PC-3 (cell line): ENCODE data around the gene CORO2B. TPM values are rescaled to one million over a fixed set of nuclear protein-coding genes. Genes with fewer than 3 reads are reported as not detected.

Experiments
- ATAC-seq: fragments of 200-7000 bp; cut with Tn5 transposase; 2 replicates; pipeline ENCODE4 v1.9.1; 2020; ENCODE audit warnings: mild to moderate bottlenecking, moderate library complexity
- BruUV-seq: library from RNA; stranded (reverse); fragments of 400-500 nt; replicated peaks from 2 replicates; lab custom pipeline; 2021; lab: Mats Ljungman, UMichigan
- CTCF ChIA-PET: fragments of 300-600 bp; sonication (Branson Sonifier 250); formaldehyde crosslinking; loops from one replicate; lab custom pipeline; 2022; ENCODE audit warnings: antibody characterized with exemption; lab: Charles Lee
- POLR2A ChIA-PET: fragments of 300-600 bp; sonication (Branson Sonifier 250); formaldehyde crosslinking; loops from one replicate; lab custom pipeline; 2022; ENCODE audit warnings: antibody characterized with exemption; ENCODE audit not compliant: unreplicated experiment; lab: Charles Lee
- DNase-seq: peaks from one replicate; pipeline ENCODE4 v3.0.0-alpha.2; 2015
- H2AFZ ChIP-seq: fragments of 300-600 bp; sonication (generic); 2 replicates; pipeline ENCODE4 v1.6.0; 2016; ENCODE audit warnings: antibody characterized with exemption, low read length
- H3F3A ChIP-seq: fragments of 300-600 bp; sonication (generic); one replicate; pipeline ENCODE4 v1.6.0; 2017; ENCODE audit warnings: antibody characterized with exemption, low read length, control low read depth, mild to moderate bottlenecking; ENCODE audit not compliant: unreplicated experiment
- H3K27ac ChIP-seq: fragments of 300-600 bp; sonication (generic); 2 replicates; pipeline ENCODE4 v1.5.1; 2016; ENCODE audit warnings: mild to moderate bottlenecking, low read length
- H3K27me3 ChIP-seq: fragments of 300-600 bp; sonication (generic); 2 replicates; pipeline ENCODE4 v1.6.1; 2016; ENCODE audit warnings: low read length, mixed read lengths
- H3K36me3 ChIP-seq: fragments of 300-600 bp; sonication (generic); 2 replicates; pipeline ENCODE4 v1.6.1; 2016; ENCODE audit warnings: low read depth, mixed run types, low read length, mixed read lengths
- H3K4me1 ChIP-seq: fragments of 300-600 bp; sonication (generic); 2 replicates; pipeline ENCODE4 v1.5.1; 2016; ENCODE audit warnings: low read length; ENCODE audit not compliant: insufficient read depth
- H3K4me2 ChIP-seq: fragments of 300-600 bp; sonication (generic); 2 replicates; pipeline ENCODE4 v1.6.0; 2016; ENCODE audit warnings: low read length
- H3K4me3 ChIP-seq: fragments of 300-600 bp; sonication (generic); 2 replicates; pipeline ENCODE4 v1.5.1; 2016; ENCODE audit warnings: mild to moderate bottlenecking, low read length, mixed read lengths
- H3K79me2 ChIP-seq: fragments of 300-600 bp; sonication (generic); 2 replicates; pipeline ENCODE4 v1.6.1; 2017; ENCODE audit warnings: low read length, mixed read lengths
- H3K9ac ChIP-seq: fragments of 300-600 bp; sonication (generic); 2 replicates; pipeline ENCODE4 v1.6.0; 2016; ENCODE audit warnings: mild to moderate bottlenecking, low read length
- H3K9me2 ChIP-seq: fragments of 300-600 bp; sonication (generic); replicated peaks from 2 replicates; pipeline ENCODE4 v1.6.1; 2016; ENCODE audit warnings: mixed run types, low read length, mixed read lengths
- H3K9me3 ChIP-seq: fragments of 300-600 bp; sonication (generic); 2 replicates; pipeline ENCODE4 v1.6.1; 2016; ENCODE audit warnings: low read length, mixed read lengths
- H4K20me1 ChIP-seq: fragments of 300-600 bp; sonication (generic); 2 replicates; pipeline ENCODE4 v1.6.1; 2016; ENCODE audit warnings: low read length, mixed read lengths
- CTCF ChIP-seq: fragments of 300-600 bp; sonication (generic); conservative IDR thresholded peaks from 2 replicates; pipeline ENCODE4 v1.5.1; 2017; ENCODE audit warnings: antibody characterized with exemption, low read depth, mild to moderate bottlenecking, low read length
- EZH2 ChIP-seq: fragments of 300-600 bp; sonication (generic); IDR thresholded peaks from one replicate; pipeline ENCODE4 v1.6.1; 2017; ENCODE audit warnings: antibody characterized with exemption, mild to moderate bottlenecking, low read length; ENCODE audit not compliant: unreplicated experiment
- EZH2phosphoT487 ChIP-seq: fragments of 300-600 bp; sonication (generic); IDR thresholded peaks from 2 replicates; pipeline ENCODE4 v1.6.1; 2018; ENCODE audit warnings: mild to moderate bottlenecking, antibody characterized with exemption, low read length, borderline replicate concordance
- intact Hi-C: fragments of 100-400 bp; cut with micrococcal nuclease; formaldehyde crosslinking; loops from 2 replicates; pipeline ENCODE4 v1.9.0; 2023
- total RNA-seq: library from RNA; depleted of rRNA; stranded (reverse); fragments of >200 nt; gene quantifications from 2 replicates; pipeline ENCODE4 v1.2.3, GENCODE V29; 2014

The CORO2B gene
- total RNA-seq, 1 experiment from 2014 or later, result 0.66 TPM

- Histone ChIP-seq H3K27me3 (0 out of 2 replicates have a peak, but pooled peaks cover 9% of the 10 kb centered on the region), H3K9me2 (no peaks in the 10 kb centered on the region), H4K20me1 (no peaks in the 10 kb centered on the region), H3K4me1 (no peaks in the 10 kb centered on the region), H3K4me3 (no peak overlapping the region), H3K27ac (no peak overlapping the region), H3F3A (no peaks in the 10 kb centered on the region), H3K9me3 (no peaks in the 10 kb centered on the region), H2AFZ (no peak overlapping the region), H3K36me3 (no peaks in the 10 kb centered on the region), H3K9ac (no peak overlapping the region), H3K79me2 (no peaks in the 10 kb centered on the region), H3K4me2 (no peak overlapping the region)
- no TSS peak for BruUV-seq
- ChIA-PET POLR2A (no interaction called here), CTCF (no interaction called here)
- no peak for TF ChIP-seq EZH2
- TF ChIP-seq EZH2phosphoT487, result no peak
- no peak for TF ChIP-seq CTCF
- no peak for DNase-seq
- intact Hi-C loops, result loop anchor here (5.0 kb wide), 1 partner anchor 258 kb away; no protein-coding TSS in a partner anchor
- ATAC-seq, result no peak
Measured at GRCh38 chr15:68565234-68565633, 13.6 kb upstream of the CORO2B start.

- TF ChIP-seq CTCF, result no peak
- no peak for TF ChIP-seq EZH2
- no peak for TF ChIP-seq EZH2phosphoT487
Measured at GRCh38 chr15:68565726-68566125, 13.1 kb upstream of the CORO2B start.

GRCh38 chr15:68566377-68566954 lies 12.3 kb upstream of the CORO2B start:
- no peak overlapping the region for H3K9ac ChIP-seq
- H3K79me2 ChIP-seq, result no peaks in the 10 kb centered on the region
- no peak for DNase-seq
- H3K9me2 ChIP-seq, result no peaks in the 10 kb centered on the region
- no peaks in the 10 kb centered on the region for H3K9me3 ChIP-seq
- POLR2A ChIA-PET, result no interaction called here
- 0 out of 2 replicates have a peak, but pooled peaks cover 9% of the 10 kb centered on the region for H3K27me3 ChIP-seq
- H3K27ac ChIP-seq, result no peak overlapping the region
- TF ChIP-seq EZH2phosphoT487, result no peak
- TF ChIP-seq EZH2, result no peak
- no peak for TF ChIP-seq CTCF
- intact Hi-C loops, result loop anchor here (5.0 kb wide), 1 partner anchor 259 kb away; no protein-coding TSS in a partner anchor
- H3F3A ChIP-seq, result no peaks in the 10 kb centered on the region
- H3K4me1 ChIP-seq, result no peaks in the 10 kb centered on the region
- CTCF ChIA-PET, result no interaction called here
- no peak for ATAC-seq
- no TSS peak for BruUV-seq
- H2AFZ ChIP-seq, result no peak overlapping the region
- no peak overlapping the region for H3K4me2 ChIP-seq
- H3K4me3 ChIP-seq, result no peak overlapping the region
- H3K36me3 ChIP-seq, result no peaks in the 10 kb centered on the region
- no peaks in the 10 kb centered on the region for H4K20me1 ChIP-seq

More at GRCh38 chr15:68565726-68566125, 13.1 kb upstream of the CORO2B start:
- Histone ChIP-seq H3K4me1 (no peaks in the 10 kb centered on the region), H3K36me3 (no peaks in the 10 kb centered on the region), H3K9me2 (no peaks in the 10 kb centered on the region), H3K4me3 (no peak overlapping the region), H3K4me2 (no peak overlapping the region), H3F3A (no peaks in the 10 kb centered on the region), H4K20me1 (no peaks in the 10 kb centered on the region), H3K9me3 (no peaks in the 10 kb centered on the region), H2AFZ (no peak overlapping the region), H3K27me3 (0 out of 2 replicates have a peak, but pooled peaks cover 9% of the 10 kb centered on the region), H3K9ac (no peak overlapping the region), H3K27ac (no peak overlapping the region), H3K79me2 (no peaks in the 10 kb centered on the region)
- no peak for ATAC-seq
- no TSS peak for BruUV-seq
- CTCF ChIA-PET, result no interaction called here
- no peak for DNase-seq
- POLR2A ChIA-PET, result no interaction called here
- intact Hi-C loops, result loop anchor here (5.0 kb wide), 1 partner anchor 258 kb away; no protein-coding TSS in a partner anchor
